ENCODE measurements around the gene ATM.

- no peak for TF ChIP-seq EP300 (IDR thresholded peaks at IDR 0.05)
- TF ChIP-seq, protein P1, sequence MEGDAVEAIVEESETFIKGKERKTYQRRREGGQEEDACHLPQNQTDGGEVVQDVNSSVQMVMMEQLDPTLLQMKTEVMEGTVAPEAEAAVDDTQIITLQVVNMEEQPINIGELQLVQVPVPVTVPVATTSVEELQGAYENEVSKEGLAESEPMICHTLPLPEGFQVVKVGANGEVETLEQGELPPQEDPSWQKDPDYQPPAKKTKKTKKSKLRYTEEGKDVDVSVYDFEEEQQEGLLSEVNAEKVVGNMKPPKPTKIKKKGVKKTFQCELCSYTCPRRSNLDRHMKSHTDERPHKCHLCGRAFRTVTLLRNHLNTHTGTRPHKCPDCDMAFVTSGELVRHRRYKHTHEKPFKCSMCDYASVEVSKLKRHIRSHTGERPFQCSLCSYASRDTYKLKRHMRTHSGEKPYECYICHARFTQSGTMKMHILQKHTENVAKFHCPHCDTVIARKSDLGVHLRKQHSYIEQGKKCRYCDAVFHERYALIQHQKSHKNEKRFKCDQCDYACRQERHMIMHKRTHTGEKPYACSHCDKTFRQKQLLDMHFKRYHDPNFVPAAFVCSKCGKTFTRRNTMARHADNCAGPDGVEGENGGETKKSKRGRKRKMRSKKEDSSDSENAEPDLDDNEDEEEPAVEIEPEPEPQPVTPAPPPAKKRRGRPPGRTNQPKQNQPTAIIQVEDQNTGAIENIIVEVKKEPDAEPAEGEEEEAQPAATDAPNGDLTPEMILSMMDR (IDR thresholded peaks at IDR 0.05) = no peak
Measured at GRCh38 chr11:108210441-108210840, 12.4 kb upstream of the ATM start.
